Measurements from ENCODE around the gene CNKSR3.

CNKSR3 gene

GRCh38 chr6:154529957-154530356 lies 19.5 kb upstream of the CNKSR3 start:
- TF ChIP-seq FOXP2 (optimal IDR thresholded peaks at IDR 0.05; ENCODE audit: borderline replicate concordance, extremely low read depth, extremely low read length, insufficient read depth) = no peak
- no peak for TF ChIP-seq TAF1 (IDR thresholded peaks at IDR 0.05; ENCODE audit: borderline replicate concordance, insufficient read depth, low read length)
- no peak for TF ChIP-seq REST (IDR thresholded peaks at IDR 0.05; ENCODE audit: insufficient read depth in 1 of 2, low read depth in 2 of 2, low read length in 2 of 2)
- TF ChIP-seq POLR2AphosphoS5 (IDR thresholded peaks at IDR 0.05; ENCODE audit: low read depth, low read length) = no peak
- no peak for TF ChIP-seq SIN3A (IDR thresholded peaks at IDR 0.05; ENCODE audit: borderline replicate concordance, insufficient read depth, low read length)

GRCh38 chr6:154528310-154528915 lies 17.9 kb upstream of the CNKSR3 start:
- no peak for TF ChIP-seq REST (IDR thresholded peaks at IDR 0.05; ENCODE audit: insufficient read depth in 1 of 2, low read depth in 2 of 2, low read length in 2 of 2)
- TF ChIP-seq POLR2AphosphoS5 (IDR thresholded peaks at IDR 0.05; ENCODE audit: low read depth, low read length) = no peak
- TF ChIP-seq SIN3A (IDR thresholded peaks at IDR 0.05; ENCODE audit: borderline replicate concordance, insufficient read depth, low read length) = no peak
- no peak for TF ChIP-seq FOXP2 (optimal IDR thresholded peaks at IDR 0.05; ENCODE audit: borderline replicate concordance, extremely low read depth, extremely low read length, insufficient read depth)
- TF ChIP-seq TAF1 (IDR thresholded peaks at IDR 0.05; ENCODE audit: borderline replicate concordance, insufficient read depth, low read length) = no peak

GRCh38 chr6:154526996-154527395 lies 16.5 kb upstream of the CNKSR3 start:
- TF ChIP-seq POLR2AphosphoS5 (IDR thresholded peaks at IDR 0.05; ENCODE audit: low read depth, low read length) (no peak), SIN3A (IDR thresholded peaks at IDR 0.05; ENCODE audit: borderline replicate concordance, insufficient read depth, low read length) (no peak), REST (IDR thresholded peaks at IDR 0.05; ENCODE audit: insufficient read depth in 1 of 2, low read depth in 2 of 2, low read length in 2 of 2) (no peak), TAF1 (IDR thresholded peaks at IDR 0.05; ENCODE audit: borderline replicate concordance, insufficient read depth, low read length) (no peak), FOXP2 (optimal IDR thresholded peaks at IDR 0.05; ENCODE audit: borderline replicate concordance, extremely low read depth, extremely low read length, insufficient read depth) (no peak)

GRCh38 chr6:154522576-154522975 lies 12.1 kb upstream of the CNKSR3 start:
- no peak for TF ChIP-seq TAF1 (IDR thresholded peaks at IDR 0.05; ENCODE audit: borderline replicate concordance, insufficient read depth, low read length)

- no peak for TF ChIP-seq TAF1 (IDR thresholded peaks at IDR 0.05; ENCODE audit: borderline replicate concordance, insufficient read depth, low read length)
Measured at GRCh38 chr6:154521412-154521811, 10.9 kb upstream of the CNKSR3 start.

GRCh38 chr6:154520280-154520679 lies 9.8 kb upstream of the CNKSR3 start:
- TF ChIP-seq FOXP2 (optimal IDR thresholded peaks at IDR 0.05; ENCODE audit: borderline replicate concordance, extremely low read depth, extremely low read length, insufficient read depth) (no peak), POLR2AphosphoS5 (IDR thresholded peaks at IDR 0.05; ENCODE audit: low read depth, low read length) (no peak), TAF1 (IDR thresholded peaks at IDR 0.05; ENCODE audit: borderline replicate concordance, insufficient read depth, low read length) (no peak), REST (IDR thresholded peaks at IDR 0.05; ENCODE audit: insufficient read depth in 1 of 2, low read depth in 2 of 2, low read length in 2 of 2) (no peak), SIN3A (IDR thresholded peaks at IDR 0.05; ENCODE audit: borderline replicate concordance, insufficient read depth, low read length) (no peak)

Data from PFSK-1 (cell line).